ENCODE data around the gene ARHGEF4. TPM values are rescaled to one million over a fixed set of nuclear protein-coding genes. Genes with fewer than 3 reads are reported as not detected.
A peak's percentile ranks its signal among the peaks of the same experiment; 100 is the strongest.

ARHGEF4 gene
- total RNA-seq, 1 donor from 2014 or later, result 9.1 TPM

GRCh38 chr2:131046918-131047652 is 210.4 kb downstream of the ARHGEF4 start:
- no peak overlapping the region for H3K27ac ChIP-seq
- H3K4me1 ChIP-seq, result no peaks in the 10 kb centered on the region
- H3K36me3 ChIP-seq, result peaks cover 63% of the 10 kb centered on the region
- H3K9me3 ChIP-seq, result no peaks in the 10 kb centered on the region
- no peak for ATAC-seq
- peak; percentile 29 for DNase-seq
- H3K4me3 ChIP-seq, result no peak overlapping the region
- no peaks in the 10 kb centered on the region for H3K27me3 ChIP-seq (ENCODE audit: low read depth)
- TF ChIP-seq CTCF (IDR thresholded peaks at IDR 0.05), result no peak
- intact Hi-C loops (cut with DNase I), result no loop called here

- Histone ChIP-seq H3K36me3 (peaks cover 72% of the 10 kb centered on the region), H3K9me3 (no peaks in the 10 kb centered on the region), H3K4me3 (no peak overlapping the region), H3K27ac (no peak overlapping the region), H3K27me3 (ENCODE audit: low read depth) (no peaks in the 10 kb centered on the region), H3K4me1 (no peaks in the 10 kb centered on the region)
- intact Hi-C loops (cut with DNase I), result no loop called here
- no peak for TF ChIP-seq CTCF (IDR thresholded peaks at IDR 0.05)
- ATAC-seq (no peak), DNase-seq (peak; percentile 33)
Measured at GRCh38 chr2:131047920-131048560, 211.3 kb downstream of the ARHGEF4 start.

GRCh38 chr2:131048641-131049040 is 211.9 kb downstream of the ARHGEF4 start:
- peaks cover 78% of the 10 kb centered on the region for H3K36me3 ChIP-seq
- no peaks in the 10 kb centered on the region for H3K4me1 ChIP-seq
- intact Hi-C loops (cut with DNase I), result no loop called here
- DNase-seq (peak; percentile 30), ATAC-seq (no peak)
- H3K27me3 ChIP-seq (ENCODE audit: low read depth), result no peaks in the 10 kb centered on the region
- H3K4me3 ChIP-seq, result no peak overlapping the region
- no peaks in the 10 kb centered on the region for H3K9me3 ChIP-seq
- no peak for TF ChIP-seq CTCF (IDR thresholded peaks at IDR 0.05)
- no peak overlapping the region for H3K27ac ChIP-seq

- ATAC-seq (no peak), DNase-seq (no peak)
- no peak overlapping the region for H3K27ac ChIP-seq
- H3K36me3 ChIP-seq, result peaks cover 84% of the 10 kb centered on the region
- no peaks in the 10 kb centered on the region for H3K4me1 ChIP-seq
- no peaks in the 10 kb centered on the region for H3K27me3 ChIP-seq (ENCODE audit: low read depth)
- intact Hi-C loops (cut with DNase I), result no loop called here
- no peak overlapping the region for H3K4me3 ChIP-seq
- H3K9me3 ChIP-seq, result no peaks in the 10 kb centered on the region
- no peak for TF ChIP-seq CTCF (IDR thresholded peaks at IDR 0.05)
Measured at GRCh38 chr2:131049150-131049718, 212.5 kb downstream of the ARHGEF4 start.

GRCh38 chr2:131050896-131051295 is 214.2 kb downstream of the ARHGEF4 start:
- H3K36me3 ChIP-seq, result peaks cover 100% of the 10 kb centered on the region
- no peak for TF ChIP-seq CTCF (IDR thresholded peaks at IDR 0.05)
- DNase-seq (no peak), ATAC-seq (no peak)
- no peaks in the 10 kb centered on the region for H3K9me3 ChIP-seq
- no peaks in the 10 kb centered on the region for H3K27me3 ChIP-seq (ENCODE audit: low read depth)
- H3K4me1 ChIP-seq, result no peaks in the 10 kb centered on the region
- H3K4me3 ChIP-seq, result no peak overlapping the region
- H3K27ac ChIP-seq, result no peak overlapping the region
- intact Hi-C loops (cut with DNase I), result no loop called here

All from lower lobe of right lung (tissue), 2 donors.